ENCODE results near the gene SERINC3.

Gene SERINC3

GRCh38 chr20:44532259-44532980 is 10.6 kb upstream of the SERINC3 start:
- no peak for DNase-seq

- no peak for DNase-seq
Observed at GRCh38 chr20:44528309-44528708, 6.4 kb upstream of the SERINC3 start.

GRCh38 chr20:44527716-44528199 is 5.9 kb upstream of the SERINC3 start:
- no peak for DNase-seq

- no peak for DNase-seq
Observed at GRCh38 chr20:44526129-44526528, 4.3 kb upstream of the SERINC3 start.

GRCh38 chr20:44523746-44524145 is 1.9 kb upstream of the SERINC3 start:
- no peak for DNase-seq

- no peak for DNase-seq
Observed at GRCh38 chr20:44522841-44523240, 971 bp upstream of the SERINC3 start.

GRCh38 chr20:44520881-44521280 is 989 bp downstream of the SERINC3 start:
- DNase-seq: no peak

GRCh38 chr20:44518248-44518647 is 3.6 kb downstream of the SERINC3 start:
- DNase-seq: no peak

- DNase-seq: no peak
Observed at GRCh38 chr20:44517454-44517853, 4.4 kb downstream of the SERINC3 start.

GRCh38 chr20:44516491-44516890 is 5.4 kb downstream of the SERINC3 start:
- DNase-seq: no peak

GRCh38 chr20:44513871-44514270 is 8.0 kb downstream of the SERINC3 start:
- no peak for DNase-seq

GRCh38 chr20:44509762-44510161 is 12.1 kb downstream of the SERINC3 start:
- no peak for DNase-seq

GRCh38 chr20:44504402-44505307 is 17.2 kb downstream of the SERINC3 start:
- no peak for DNase-seq

- no peak for DNase-seq
Observed at GRCh38 chr20:44502968-44503367, 18.9 kb downstream of the SERINC3 start.

GRCh38 chr20:44501448-44501847 is 20.4 kb downstream of the SERINC3 start:
- no peak for DNase-seq

- no peak for DNase-seq
Observed at GRCh38 chr20:44500221-44500620, 21.6 kb downstream of the SERINC3 start.

GRCh38 chr20:44497761-44498160 is 24.1 kb downstream of the SERINC3 start:
- DNase-seq: no peak

GRCh38 chr20:44496976-44497375 is 24.9 kb downstream of the SERINC3 start:
- DNase-seq: no peak

- DNase-seq: no peak
Observed at GRCh38 chr20:44495802-44496481, 25.9 kb downstream of the SERINC3 start.

GRCh38 chr20:44495257-44495656 is 26.6 kb downstream of the SERINC3 start:
- DNase-seq: no peak

GRCh38 chr20:44494681-44495080 is 27.2 kb downstream of the SERINC3 start:
- DNase-seq: no peak

- no peak for DNase-seq
Observed at GRCh38 chr20:44494266-44494665, 27.6 kb downstream of the SERINC3 start.

- no peak for DNase-seq
Observed at GRCh38 chr20:44491635-44492395, 30.1 kb downstream of the SERINC3 start.

Data from NCI-H2081 (cell line).